Calu3 (cell line): Measurements from ENCODE around the gene CPTP. TPM values are rescaled to one million over a fixed set of nuclear protein-coding genes. Genes with fewer than 3 reads are reported as not detected.

Source experiments
- BruUV-seq: library from RNA; stranded (reverse); fragments of 400-500 nt; replicated peaks from 2 replicates; lab custom pipeline; 2021; lab: Mats Ljungman, UMichigan
- CTCF ChIA-PET: fragments of 300-600 bp; sonication (Branson Sonifier 250); formaldehyde crosslinking; loops from one replicate; lab custom pipeline; 2022; ENCODE audit warnings: antibody characterized with exemption; lab: Charles Lee
- DNase-seq: peaks from one replicate; pipeline ENCODE4 v3.0.0; 2022
- H3K27ac Mint-ChIP-seq: one replicate; pipeline ENCODE4 v1.8.0; 2022; ENCODE audit warnings: mixed read lengths; ENCODE audit not compliant: unreplicated experiment
- H3K27me3 Mint-ChIP-seq: one replicate; pipeline ENCODE4 v1.8.0; 2022; ENCODE audit warnings: mixed read lengths; ENCODE audit not compliant: unreplicated experiment
- H3K36me3 Mint-ChIP-seq: one replicate; pipeline ENCODE4 v1.8.0; 2022; ENCODE audit warnings: mild to moderate bottlenecking, moderate library complexity, mixed read lengths; ENCODE audit not compliant: insufficient read depth, unreplicated experiment
- H3K4me1 Mint-ChIP-seq: one replicate; pipeline ENCODE4 v1.8.0; 2022; ENCODE audit warnings: mild to moderate bottlenecking, low read depth, mixed read lengths; ENCODE audit not compliant: unreplicated experiment
- H3K4me3 Mint-ChIP-seq: one replicate; pipeline ENCODE4 v1.8.0; 2022; ENCODE audit warnings: mild to moderate bottlenecking, low read depth, moderate library complexity, mixed read lengths; ENCODE audit not compliant: unreplicated experiment
- H3K9me3 Mint-ChIP-seq: one replicate; pipeline ENCODE4 v1.8.0; 2022; ENCODE audit warnings: low read depth, mixed read lengths; ENCODE audit not compliant: unreplicated experiment
- CTCF ChIP-seq: fragments of 200-600 bp; IDR thresholded peaks from one replicate; pipeline ENCODE4 v1.8.0; 2022; ENCODE audit warnings: antibody characterized with exemption; ENCODE audit not compliant: unreplicated experiment
- intact Hi-C: fragments of 100-400 bp; cut with micrococcal nuclease; formaldehyde crosslinking; loops from one replicate; pipeline ENCODE4 v1.10.0; 2022; ENCODE audit not compliant: unreplicated experiment
- total RNA-seq: library from RNA; stranded (reverse); gene quantifications from 2 replicates; pipeline ENCODE4 v1.2.3, GENCODE V29; 2022

Gene CPTP
- total RNA-seq, 1 experiment from 2014 or later: 20.1 TPM

- intact Hi-C loops: no loop called here
- CTCF ChIA-PET: no interaction called here
- BruUV-seq: no TSS peak
- no peak for TF ChIP-seq CTCF
- H3K27ac Mint-ChIP-seq: no peak overlapping the region
- H3K36me3 Mint-ChIP-seq: peaks cover 6% of the 10 kb centered on the region
- no peak overlapping the region for H3K4me3 Mint-ChIP-seq
- DNase-seq: no peak
- peaks cover 10% of the 10 kb centered on the region for H3K4me1 Mint-ChIP-seq
- no peaks in the 10 kb centered on the region for H3K9me3 Mint-ChIP-seq
- H3K27me3 Mint-ChIP-seq: no peaks in the 10 kb centered on the region
These were observed 40.8 kb upstream of the CPTP start for GRCh38 chr1:1283821-1284220.

GRCh38 chr1:1284221-1285101, 40.1 kb upstream of the CPTP start:
- no peak for DNase-seq
- no TSS peak for BruUV-seq
- Mint-ChIP-seq H3K27me3 (no peaks in the 10 kb centered on the region), H3K4me1 (peaks cover 10% of the 10 kb centered on the region), H3K4me3 (no peak overlapping the region), H3K9me3 (no peaks in the 10 kb centered on the region), H3K36me3 (peaks cover 6% of the 10 kb centered on the region), H3K27ac (no peak overlapping the region)
- CTCF ChIA-PET: no interaction called here
- TF ChIP-seq CTCF: no peak
- intact Hi-C loops: no loop called here

- peaks cover 10% of the 10 kb centered on the region for H3K4me1 Mint-ChIP-seq
- H3K4me3 Mint-ChIP-seq: no peak overlapping the region
- H3K27me3 Mint-ChIP-seq: no peaks in the 10 kb centered on the region
- no peak for DNase-seq
- no peak for TF ChIP-seq CTCF
- intact Hi-C loops: no loop called here
- BruUV-seq: no TSS peak
- CTCF ChIA-PET: no interaction called here
- no peaks in the 10 kb centered on the region for H3K9me3 Mint-ChIP-seq
- no peak overlapping the region for H3K27ac Mint-ChIP-seq
- peaks cover 9% of the 10 kb centered on the region for H3K36me3 Mint-ChIP-seq
These were observed 39.5 kb upstream of the CPTP start for GRCh38 chr1:1285102-1285571.

- H3K4me1 Mint-ChIP-seq: peaks cover 10% of the 10 kb centered on the region
- no peaks in the 10 kb centered on the region for H3K9me3 Mint-ChIP-seq
- no peak for DNase-seq
- intact Hi-C loops: no loop called here
- no peak for TF ChIP-seq CTCF
- H3K4me3 Mint-ChIP-seq: no peak overlapping the region
- CTCF ChIA-PET: interaction anchor here (0.6 kb wide), 1 partner anchor 1325 kb away, joined by 3 read pairs; no protein-coding TSS in a partner anchor
- H3K27ac Mint-ChIP-seq: no peak overlapping the region
- no peaks in the 10 kb centered on the region for H3K27me3 Mint-ChIP-seq
- peaks cover 11% of the 10 kb centered on the region for H3K36me3 Mint-ChIP-seq
- no TSS peak for BruUV-seq
These were observed 38.8 kb upstream of the CPTP start for GRCh38 chr1:1285611-1286311.
